DOHH2 (cell line): Measurements from ENCODE around the gene FAM216B.
"Not testable (repeated sequence)": the region's sequence is repeated elsewhere in the genome, so short reads cannot be mapped to it uniquely, and the experiment has no call there.

Experiments used
- H3F3A ChIP-seq: fragments of 200-600 bp; sonication (generic), shearing (Covaris generic); 2 replicates; pipeline ENCODE4 v1.6.0; 2016; ENCODE audit warnings: antibody characterized with exemption, mild to moderate bottlenecking; ENCODE audit not compliant: control insufficient read depth, insufficient read depth
- H3K27ac ChIP-seq: fragments of 200-600 bp; sonication (generic); 2 replicates; pipeline ENCODE4 v1.5.1; 2014; ENCODE audit warnings: low read depth, mild to moderate bottlenecking, low read length, moderate library complexity
- H3K27me3 ChIP-seq: fragments of 200-600 bp; sonication (generic); 2 replicates; pipeline ENCODE4 v1.6.1; 2014; ENCODE audit warnings: mild to moderate bottlenecking, low read length, mixed read lengths; ENCODE audit not compliant: control insufficient read depth
- H3K36me3 ChIP-seq: fragments of 200-600 bp; sonication (generic); 2 replicates; pipeline ENCODE4 v1.6.1; 2014; ENCODE audit warnings: mild to moderate bottlenecking, low read length, moderate library complexity, mixed read lengths; ENCODE audit not compliant: control insufficient read depth
- H3K4me1 ChIP-seq: fragments of 200-600 bp; sonication (generic); 2 replicates; pipeline ENCODE4 v1.6.1; 2014; ENCODE audit warnings: mild to moderate bottlenecking, low read length, mixed read lengths; ENCODE audit not compliant: control insufficient read depth
- H3K4me2 ChIP-seq: fragments of 200-600 bp; sonication (generic); 2 replicates; pipeline ENCODE4 v1.6.0; 2014; ENCODE audit warnings: mild to moderate bottlenecking, low read length, moderate library complexity
- H3K4me3 ChIP-seq: fragments of 200-600 bp; sonication (generic); 2 replicates; pipeline ENCODE4 v1.5.1; 2014; ENCODE audit warnings: mild to moderate bottlenecking, low read length, mixed read lengths
- H3K79me2 ChIP-seq: fragments of 200-600 bp; sonication (generic); 2 replicates; pipeline ENCODE4 v1.6.1; 2014; ENCODE audit warnings: mild to moderate bottlenecking, low read length, mixed read lengths; ENCODE audit not compliant: control insufficient read depth
- H3K9me2 ChIP-seq: fragments of 200-600 bp; sonication (generic); replicated peaks from 2 replicates; pipeline ENCODE4 v1.6.1; 2014; ENCODE audit warnings: mild to moderate bottlenecking, low read length, mixed read lengths; ENCODE audit not compliant: control insufficient read depth
- H3K9me3 ChIP-seq: fragments of 200-600 bp; sonication (generic); 2 replicates; pipeline ENCODE4 v1.6.1; 2014; ENCODE audit warnings: antibody characterized with exemption, low read length, mixed read lengths; ENCODE audit not compliant: control insufficient read depth, insufficient read depth
- H4K20me1 ChIP-seq: fragments of 200-600 bp; sonication (generic); 2 replicates; pipeline ENCODE4 v1.6.0; 2014; ENCODE audit warnings: low read depth, mild to moderate bottlenecking, antibody characterized with exemption, low read length, moderate library complexity; ENCODE audit not compliant: control insufficient read depth, insufficient read depth
- CTCF ChIP-seq: fragments of 200-600 bp; sonication (generic); IDR thresholded peaks from one replicate; pipeline ENCODE4 v1.5.1; 2014; ENCODE audit warnings: antibody characterized with exemption, mild to moderate bottlenecking, low read depth, low read length; ENCODE audit not compliant: poor library complexity, severe bottlenecking
- EZH2phosphoT487 ChIP-seq: fragments of 200-600 bp; sonication (generic); IDR thresholded peaks from 2 replicates; pipeline ENCODE4 v1.6.1; 2017; ENCODE audit warnings: borderline replicate concordance, mild to moderate bottlenecking, antibody characterized with exemption, low read length, moderate library complexity, mixed read lengths

FAM216B gene

DNA sequence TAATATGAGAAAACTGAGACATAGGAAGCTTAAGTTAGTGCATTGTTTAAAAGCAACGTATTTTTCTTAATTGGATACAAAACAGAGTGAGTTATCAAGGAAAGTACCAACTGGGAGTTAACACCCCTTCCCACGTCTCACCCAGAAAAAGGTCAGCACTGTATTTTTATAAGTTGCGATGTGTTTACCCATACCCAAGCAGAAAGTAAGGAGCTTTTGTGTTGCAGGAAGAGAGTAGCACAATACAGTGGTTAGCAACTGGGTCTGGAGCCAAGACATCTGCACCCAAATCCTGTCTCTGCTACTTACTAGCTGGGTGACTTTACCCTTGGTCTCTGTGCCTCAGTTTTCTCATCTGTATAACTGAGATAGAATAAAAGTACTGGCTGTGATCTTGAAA is 34.3 kb downstream of the FAM216B start:
- Histone ChIP-seq H3K9me3 (no peaks in the 10 kb centered on the region), H3K36me3 (no peaks in the 10 kb centered on the region), H3K4me3 (no peak overlapping the region), H3K27me3 (no peaks in the 10 kb centered on the region), H3K9me2 (no peaks in the 10 kb centered on the region), H4K20me1 (no peaks in the 10 kb centered on the region), H3K4me1 (no peaks in the 10 kb centered on the region), H3K79me2 (no peaks in the 10 kb centered on the region), H3K4me2 (no peak overlapping the region), H3F3A (no peaks in the 10 kb centered on the region), H3K27ac (no peak overlapping the region)
- TF ChIP-seq CTCF (no peak), EZH2phosphoT487 (no peak)

- Histone ChIP-seq H3K36me3 (no peaks in the 10 kb centered on the region), H4K20me1 (no peaks in the 10 kb centered on the region), H3K4me2 (no peak overlapping the region), H3K4me3 (no peak overlapping the region), H3K27me3 (no peaks in the 10 kb centered on the region), H3K79me2 (no peaks in the 10 kb centered on the region), H3K4me1 (no peaks in the 10 kb centered on the region), H3K9me2 (no peaks in the 10 kb centered on the region), H3K27ac (no peak overlapping the region), H3K9me3 (no peaks in the 10 kb centered on the region), H3F3A (no peaks in the 10 kb centered on the region)
- TF ChIP-seq CTCF (no peak), EZH2phosphoT487 (no peak)
These were observed 35.2 kb downstream of the FAM216B start for GRCh38 chr13:42816538-42816937.

DNA sequence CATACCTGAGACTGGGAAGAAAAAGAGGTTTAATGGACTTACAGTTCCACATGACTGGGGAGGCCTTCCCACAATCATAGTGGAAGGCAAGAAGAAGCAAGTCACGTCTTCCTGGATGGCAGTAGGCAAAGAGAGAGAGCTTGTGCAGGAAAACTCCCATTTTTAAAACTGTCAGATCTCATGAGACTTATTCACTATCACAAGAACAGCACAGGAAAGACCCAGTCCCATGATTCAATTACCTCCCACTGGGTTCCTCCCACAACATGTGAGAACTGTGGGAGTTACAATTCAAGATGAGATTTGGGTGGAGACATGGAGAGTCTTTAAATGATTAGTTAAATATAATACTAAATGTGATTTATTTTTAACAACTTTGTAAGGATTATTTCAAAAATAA is 38.3 kb downstream of the FAM216B start:
- not testable (repeated sequence) for H3K27ac ChIP-seq, H3K4me3 ChIP-seq, H3K27me3 ChIP-seq, H4K20me1 ChIP-seq, H3K36me3 ChIP-seq, H3F3A ChIP-seq, H3K9me3 ChIP-seq, H3K4me2 ChIP-seq, H3K79me2 ChIP-seq, H3K9me2 ChIP-seq, H3K4me1 ChIP-seq

- Histone ChIP-seq H3K36me3 (no peaks in the 10 kb centered on the region), H3K27me3 (no peaks in the 10 kb centered on the region), H3F3A (no peaks in the 10 kb centered on the region), H3K4me1 (no peaks in the 10 kb centered on the region), H3K27ac (no peak overlapping the region), H3K4me2 (no peak overlapping the region), H4K20me1 (no peaks in the 10 kb centered on the region), H3K9me2 (no peaks in the 10 kb centered on the region), H3K4me3 (no peak overlapping the region), H3K9me3 (no peaks in the 10 kb centered on the region), H3K79me2 (no peaks in the 10 kb centered on the region)
- TF ChIP-seq EZH2phosphoT487 (no peak), CTCF (no peak)
These were observed 39.1 kb downstream of the FAM216B start for GRCh38 chr13:42820451-42820850.
